GM20431 (cell line): ENCODE measurements around the gene DHX35.
"Not testable (repeated sequence)": the region's sequence is repeated elsewhere in the genome, so short reads cannot be mapped to it uniquely, and the experiment has no call there.

Experiments used
- in situ Hi-C: fragments of 300-500 bp; cut with MseI, MboI; formaldehyde crosslinking; loops from one replicate; pipeline ENCODE4 v1.15.0; 2020; ENCODE audit warnings: low sequenced_read_pairs; ENCODE audit not compliant: unreplicated experiment

DHX35 gene

DNA sequence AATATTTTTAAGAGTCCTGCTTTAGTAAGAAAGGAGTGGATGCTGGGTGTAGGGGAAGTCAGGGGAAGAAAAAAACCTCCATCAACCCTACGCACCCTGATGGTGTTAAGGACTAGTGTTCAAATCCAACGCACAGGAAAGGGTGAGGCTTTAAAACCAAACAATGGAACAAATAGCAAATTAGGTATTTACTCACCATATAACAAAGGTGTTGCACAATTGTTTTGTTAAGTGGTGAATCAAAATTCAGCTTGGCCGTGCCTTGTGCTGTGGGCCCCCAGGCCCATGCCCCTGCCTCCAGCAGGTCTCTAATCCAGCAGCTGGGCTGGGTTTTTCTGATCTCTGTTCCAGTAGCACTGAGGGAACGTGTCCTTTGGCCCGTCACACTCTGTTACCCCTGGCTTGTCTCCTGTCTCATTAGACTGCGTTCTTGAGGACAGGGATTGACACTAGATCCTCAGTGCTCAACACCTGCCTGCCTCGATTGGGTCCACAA is 24.1 kb upstream of the DHX35 start:
- in situ Hi-C loops: no loop called here

DNA sequence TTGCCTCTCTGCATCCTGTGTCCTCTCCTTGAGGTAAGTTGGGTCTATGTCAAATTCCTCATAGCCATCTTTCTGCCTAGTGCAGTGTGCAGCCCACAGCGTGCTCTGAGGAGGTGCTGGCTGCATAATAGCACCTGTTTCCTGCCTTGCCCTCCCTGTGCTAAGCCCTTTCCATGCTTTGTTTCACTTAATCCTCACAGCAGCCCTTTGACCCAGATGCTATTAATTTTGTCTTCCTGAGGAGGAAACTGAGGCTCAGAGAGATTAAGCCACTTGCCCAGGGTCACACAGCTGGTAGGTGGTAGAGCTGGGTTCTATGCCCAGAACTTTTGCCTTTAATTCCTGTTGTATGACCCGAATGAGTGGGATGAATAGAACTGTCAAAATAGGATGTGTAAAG is 22.5 kb upstream of the DHX35 start:
- in situ Hi-C loops: no loop called here

DNA sequence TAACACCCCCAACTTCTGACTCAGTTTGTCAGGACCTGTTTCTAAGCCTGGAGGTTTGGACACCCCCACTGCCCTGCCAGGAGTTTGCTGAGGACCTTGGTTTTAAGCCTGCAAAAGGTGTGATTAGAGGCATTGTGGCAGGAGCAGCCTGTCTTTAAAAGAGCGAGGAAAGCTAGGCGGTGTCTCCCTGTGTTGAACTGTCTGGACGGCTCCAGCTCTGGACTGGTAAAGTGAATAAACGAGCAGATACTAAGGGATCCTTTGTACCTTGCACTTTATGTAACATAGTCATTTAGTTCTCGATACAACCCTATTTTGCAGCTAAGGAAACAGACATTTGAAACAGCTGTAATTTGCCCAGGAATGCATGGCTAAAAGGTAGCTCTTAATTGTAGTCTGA is 21.5 kb upstream of the DHX35 start:
- in situ Hi-C loops: no loop called here

DNA sequence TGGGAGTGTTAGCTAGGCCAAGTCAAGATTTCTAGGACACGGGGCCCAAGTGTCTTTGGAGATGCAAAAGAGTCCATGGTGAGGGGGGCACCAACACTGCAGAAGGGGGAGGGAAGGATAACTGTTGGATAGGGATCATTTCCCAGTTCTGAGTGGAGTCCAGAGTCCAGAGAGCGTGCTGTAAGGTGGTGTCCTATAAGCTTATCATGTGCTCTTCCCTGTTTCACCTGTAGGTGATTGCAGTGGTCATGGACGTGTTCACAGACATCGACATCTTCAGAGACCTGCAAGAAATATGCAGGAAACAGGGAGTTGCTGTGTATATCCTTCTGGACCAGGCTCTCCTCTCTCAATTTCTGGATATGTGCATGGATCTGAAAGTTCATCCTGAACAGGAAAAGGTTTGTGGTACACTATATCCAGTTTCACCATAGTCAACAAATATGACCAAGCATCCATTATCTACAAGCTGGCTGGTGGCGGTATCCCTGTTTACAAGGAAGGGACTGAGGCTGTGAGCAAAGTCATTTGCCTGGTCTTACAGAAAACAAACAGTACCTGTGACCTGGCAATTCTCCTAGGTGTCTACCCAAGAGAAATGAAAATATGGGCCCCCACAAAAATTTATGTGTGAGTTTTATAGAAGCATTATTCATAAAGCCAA is 20.3 kb upstream of the DHX35 start:
- in situ Hi-C loops: no loop called here

DNA sequence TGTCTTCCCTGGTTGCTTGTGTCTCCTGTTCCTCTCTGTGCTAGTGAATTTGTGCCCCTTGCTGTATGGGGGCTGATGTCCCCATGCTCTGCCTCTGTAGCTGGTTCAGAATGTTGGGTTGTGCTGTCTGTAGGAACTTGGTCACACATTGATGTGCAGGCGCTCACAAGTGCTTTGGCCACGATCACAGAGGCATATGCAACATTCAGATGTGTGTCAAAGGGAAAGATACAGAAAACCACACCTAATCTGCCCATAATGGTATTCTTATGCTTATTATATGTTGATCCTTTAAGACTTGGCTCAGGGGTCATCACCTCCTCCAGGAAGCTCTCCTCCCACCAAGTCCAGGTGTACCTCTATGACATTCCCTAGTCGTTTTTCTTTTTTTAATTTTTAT is 17.1 kb upstream of the DHX35 start:
- in situ Hi-C loops: no loop called here

DNA sequence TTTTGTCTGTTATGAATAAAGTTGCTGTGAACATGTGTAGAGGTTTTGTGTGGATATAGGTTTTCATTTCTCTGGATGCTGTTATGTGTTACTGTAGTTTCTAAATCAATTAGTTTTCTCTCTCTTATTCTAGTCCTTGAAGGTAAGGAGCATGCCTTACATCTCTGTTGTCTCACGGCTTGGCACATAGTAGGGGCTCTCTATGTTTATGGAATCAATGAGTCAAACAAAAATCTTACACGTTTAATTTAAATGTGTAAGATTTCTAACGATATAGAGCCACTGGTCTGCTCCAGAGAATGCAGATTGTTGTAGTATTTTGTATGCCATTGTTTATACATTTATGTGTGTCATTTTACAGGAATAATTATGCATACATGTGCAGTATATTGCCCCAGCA is 15.3 kb upstream of the DHX35 start:
- in situ Hi-C loops: no loop called here

DNA sequence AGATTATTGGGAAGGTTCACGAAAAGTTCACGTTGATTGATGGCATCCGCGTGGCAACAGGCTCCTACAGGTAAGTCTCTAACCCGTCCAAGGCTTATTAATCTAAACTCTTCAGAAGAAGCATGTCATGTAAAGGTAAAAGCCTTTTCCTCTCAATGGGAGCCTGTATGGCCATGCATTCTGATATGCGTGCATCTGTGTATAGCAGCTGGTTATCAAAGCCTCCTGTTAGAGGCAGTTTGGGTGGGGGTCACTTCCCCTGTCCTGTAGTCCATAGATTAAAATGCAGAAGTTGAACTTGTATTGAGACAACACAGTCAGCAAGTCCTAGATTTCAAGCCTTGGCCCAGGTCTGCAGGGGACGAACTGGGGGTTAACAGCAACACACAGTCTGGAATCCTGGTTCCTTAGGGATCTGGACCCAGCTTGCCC is 14.2 kb upstream of the DHX35 start:
- in situ Hi-C loops: no loop called here

DNA sequence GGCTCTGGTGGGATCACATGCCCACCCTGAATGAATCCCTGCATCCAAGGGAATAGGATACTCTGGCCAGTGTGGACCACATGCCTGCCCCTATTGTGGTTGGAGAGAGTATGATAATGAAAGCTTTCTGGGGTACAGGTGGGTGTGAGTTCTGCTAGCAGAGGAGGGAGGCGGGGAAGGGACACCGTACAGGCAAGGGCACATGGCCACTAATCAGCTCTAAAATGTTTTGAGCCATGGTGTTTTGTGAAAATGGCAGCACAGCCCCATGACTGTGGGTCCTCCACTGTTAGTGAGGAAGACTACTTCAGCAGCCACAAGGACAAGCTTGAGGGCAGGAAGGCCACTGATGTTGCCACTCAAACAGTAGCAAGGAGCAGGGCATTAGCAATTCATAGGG is 11.9 kb upstream of the DHX35 start:
- in situ Hi-C loops: no loop called here

DNA sequence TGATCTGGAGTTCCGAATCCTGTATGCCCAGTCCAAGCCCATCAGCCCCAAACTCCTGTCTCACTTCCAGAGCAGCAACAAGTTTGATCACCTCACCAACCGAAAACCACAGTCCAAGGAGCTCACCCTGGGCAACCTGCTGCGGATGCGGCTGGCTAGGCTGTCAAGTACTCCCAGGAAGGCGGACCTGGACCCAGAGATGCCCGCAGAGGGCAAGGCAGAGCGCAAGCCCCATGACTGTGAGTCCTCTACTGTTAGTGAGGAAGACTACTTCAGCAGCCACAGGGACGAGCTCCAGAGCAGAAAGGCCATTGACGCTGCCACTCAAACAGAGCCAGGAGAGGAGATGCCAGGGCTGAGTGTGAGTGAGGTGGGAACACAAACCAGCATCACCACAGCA is 10.5 kb upstream of the DHX35 start:
- in situ Hi-C loops: no loop called here

DNA sequence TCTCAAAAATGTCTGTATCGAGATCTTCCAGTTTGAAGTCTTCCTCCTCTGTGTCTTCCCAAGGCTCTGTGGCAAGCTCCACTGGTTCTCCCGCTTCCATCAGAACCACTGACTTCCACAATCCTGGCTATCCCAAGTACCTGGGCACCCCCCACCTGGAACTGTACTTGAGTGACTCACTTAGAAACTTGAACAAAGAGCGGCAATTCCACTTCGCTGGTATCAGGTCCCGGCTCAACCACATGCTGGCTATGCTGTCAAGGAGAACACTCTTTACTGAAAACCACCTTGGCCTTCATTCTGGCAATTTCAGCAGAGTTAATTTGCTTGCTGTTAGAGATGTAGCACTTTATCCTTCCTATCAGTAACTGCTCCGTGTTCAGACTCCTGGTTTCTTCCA is 10.0 kb upstream of the DHX35 start:
- in situ Hi-C loops: no loop called here

DNA sequence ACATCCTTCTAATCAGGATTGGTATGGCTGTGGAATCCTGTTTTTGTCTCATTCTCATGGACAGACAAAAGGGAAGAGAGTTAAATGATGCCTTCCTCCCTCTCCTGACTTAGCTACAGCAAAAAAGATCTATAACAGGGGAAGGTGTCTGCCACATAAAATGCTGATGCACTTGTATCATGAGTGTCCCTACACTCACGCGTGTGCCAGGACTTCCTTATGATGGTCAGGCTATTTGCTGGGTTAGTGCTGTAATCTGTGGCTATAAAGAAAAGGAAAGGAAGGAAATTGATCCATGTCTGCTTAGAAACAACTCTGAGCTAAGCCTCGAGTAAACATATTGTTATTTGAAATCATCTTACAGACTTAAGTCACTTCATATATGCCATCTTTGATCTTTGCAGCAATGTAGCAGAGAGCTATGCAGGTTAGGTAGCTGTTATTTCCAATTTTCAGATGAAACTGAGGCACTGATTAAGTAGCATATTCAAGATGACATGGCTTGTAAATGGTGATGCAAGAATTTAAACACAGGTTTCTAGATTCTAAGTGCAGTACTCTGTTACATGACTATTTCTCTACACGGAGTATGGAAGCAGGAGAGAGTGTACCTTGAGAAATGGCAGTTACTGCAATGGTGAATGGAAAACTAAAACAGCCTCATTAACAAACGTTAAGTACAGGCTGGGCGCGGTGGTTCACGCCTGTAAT is 8.4 kb upstream of the DHX35 start:
- in situ Hi-C loops: no loop called here

DNA sequence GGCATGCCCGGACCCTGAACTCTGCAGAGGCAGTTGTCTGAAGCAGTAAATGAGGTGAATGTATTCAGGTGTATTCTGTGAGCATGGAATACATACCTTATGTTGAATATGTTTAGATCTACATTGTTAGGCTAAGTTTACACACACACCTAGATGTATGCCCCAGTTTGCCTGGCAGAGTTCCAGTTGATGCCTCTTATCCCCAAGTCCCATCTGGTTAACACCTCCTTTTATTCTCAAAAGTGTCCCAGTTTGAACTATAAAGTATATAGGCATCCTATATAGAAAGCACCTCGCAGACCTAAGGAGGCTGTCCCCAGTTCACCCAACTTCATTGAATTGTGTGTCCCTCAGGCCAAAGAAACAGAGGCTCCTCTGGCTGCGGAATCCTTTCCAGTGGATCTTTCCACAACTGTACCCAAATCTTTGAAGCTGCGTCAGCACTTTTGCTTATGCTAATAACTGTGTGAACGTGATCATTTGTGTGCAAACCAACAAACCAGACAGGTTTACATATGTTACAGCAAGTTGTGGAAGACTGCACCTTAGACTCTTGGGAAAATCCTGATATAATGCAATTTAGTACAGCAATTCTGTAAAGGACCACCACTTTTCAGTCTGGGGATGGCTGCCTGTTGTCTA is 4.8 kb upstream of the DHX35 start:
- in situ Hi-C loops: no loop called here

DNA sequence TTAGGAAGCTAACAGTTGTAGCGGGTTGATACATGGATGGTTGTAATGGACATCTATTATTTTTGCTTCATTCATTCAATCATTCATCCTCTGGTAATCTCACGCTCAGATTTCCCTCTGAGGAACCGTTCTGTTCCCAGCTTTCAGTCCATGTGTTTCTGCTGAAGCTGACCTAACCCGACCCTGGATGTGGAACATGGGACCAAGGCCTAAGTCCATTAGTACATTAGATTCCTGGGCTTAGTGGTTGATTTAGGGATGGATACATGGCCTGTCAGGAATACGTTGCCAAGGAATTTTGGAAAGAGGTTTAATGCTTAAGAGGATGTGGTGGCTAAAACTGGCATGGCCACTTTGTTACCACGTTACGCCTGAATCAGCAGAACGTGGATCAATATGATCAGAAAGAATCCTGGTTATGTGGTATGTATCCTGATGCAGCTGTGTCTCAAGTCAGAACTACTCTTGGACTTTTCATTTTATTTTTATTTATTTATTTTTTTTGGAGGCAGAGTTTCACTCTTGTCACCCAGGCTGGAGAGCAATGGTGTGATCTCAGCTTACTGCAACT is 4.1 kb upstream of the DHX35 start:
- in situ Hi-C loops: no loop called here

DNA sequence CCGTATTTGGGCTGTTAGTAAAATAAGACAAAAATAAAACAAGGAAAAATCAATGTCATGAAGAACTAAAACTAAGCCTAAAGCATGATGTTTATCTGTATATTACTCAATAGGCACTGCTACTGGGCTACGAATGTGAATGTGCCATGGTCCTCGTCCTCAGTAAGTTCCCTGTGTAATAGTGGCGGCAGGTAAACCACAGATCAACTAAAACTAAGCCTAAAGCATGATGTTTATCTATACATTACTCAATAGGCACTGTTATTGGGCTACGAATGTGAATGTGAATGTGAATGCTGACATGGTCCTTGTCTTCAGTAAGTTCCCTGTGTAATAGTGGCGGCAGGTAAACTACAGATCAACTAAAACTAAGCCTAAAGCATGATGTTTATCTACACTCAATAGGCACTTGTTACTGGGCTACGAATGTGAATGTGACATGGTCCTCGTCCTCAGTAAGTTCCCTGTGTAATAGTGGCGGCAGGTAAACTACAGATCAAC is 1.9 kb upstream of the DHX35 start:
- in situ Hi-C loops: not testable (repeated sequence)

DNA sequence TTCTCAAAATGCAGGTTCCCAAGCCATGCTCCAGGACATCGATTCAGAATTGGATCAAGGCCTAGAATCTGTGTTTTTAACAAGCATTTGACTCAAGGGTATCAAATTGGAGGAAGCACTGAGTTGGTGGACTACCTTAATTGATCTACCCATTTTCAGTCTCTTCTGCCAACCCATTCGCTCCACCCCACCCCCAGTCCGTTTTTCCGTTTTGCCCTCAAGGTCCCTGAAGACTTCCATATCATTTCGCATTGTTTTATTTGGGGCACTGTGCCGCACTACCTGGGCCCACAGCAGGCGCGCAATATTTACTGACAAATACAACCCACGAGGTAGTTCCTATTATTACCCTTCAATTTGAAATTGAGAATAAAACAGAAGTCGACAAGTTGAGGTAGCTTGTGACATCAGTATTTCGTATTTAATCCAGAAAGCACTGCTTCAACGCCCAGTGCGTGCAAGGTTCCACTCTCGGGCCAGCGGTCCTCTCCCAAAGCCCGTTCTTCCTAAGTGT is 557 bp upstream of the DHX35 start:
- in situ Hi-C loops: no loop called here

DNA sequence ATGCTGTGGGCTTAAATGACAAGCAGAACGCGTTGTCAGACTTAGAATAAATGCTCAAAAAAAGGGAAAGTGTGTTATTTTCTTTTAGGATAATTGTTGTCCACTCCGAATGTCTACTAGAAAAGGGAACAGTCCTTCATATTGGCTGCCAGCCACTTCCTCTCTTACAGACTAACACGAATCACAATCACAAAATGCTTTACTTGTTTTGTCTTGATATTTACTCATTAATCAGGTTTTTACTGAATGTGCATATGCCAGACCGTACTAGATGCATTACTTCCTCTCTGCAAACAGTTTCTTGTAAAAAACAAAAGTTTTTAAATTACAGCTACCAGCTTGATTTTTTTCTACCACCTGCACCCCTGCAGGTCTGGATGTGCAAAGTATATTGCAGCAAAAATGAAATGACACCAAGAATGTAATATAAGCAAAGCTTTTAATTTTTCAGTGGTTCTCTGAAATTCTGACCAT is 821 bp downstream of the DHX35 start:
- in situ Hi-C loops: no loop called here

DNA sequence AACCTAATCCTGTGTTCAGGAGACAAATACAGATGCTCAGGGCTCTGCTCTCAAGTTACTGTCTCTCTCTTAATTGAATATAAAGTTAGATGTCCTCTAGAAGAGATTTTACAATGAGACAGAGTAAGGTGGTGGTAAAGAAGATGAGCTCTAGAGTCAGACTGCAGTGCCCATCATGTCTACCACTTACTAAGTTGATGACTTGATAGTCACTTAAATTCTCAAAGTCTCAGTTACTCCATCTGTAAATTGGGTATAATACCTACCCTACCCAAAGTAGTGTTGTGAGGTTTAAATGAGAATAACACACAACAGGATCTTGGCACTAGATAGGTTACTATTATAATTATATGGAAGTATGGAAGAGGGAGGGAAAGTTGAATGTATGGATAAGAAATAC is 1.6 kb downstream of the DHX35 start:
- in situ Hi-C loops: no loop called here

DNA sequence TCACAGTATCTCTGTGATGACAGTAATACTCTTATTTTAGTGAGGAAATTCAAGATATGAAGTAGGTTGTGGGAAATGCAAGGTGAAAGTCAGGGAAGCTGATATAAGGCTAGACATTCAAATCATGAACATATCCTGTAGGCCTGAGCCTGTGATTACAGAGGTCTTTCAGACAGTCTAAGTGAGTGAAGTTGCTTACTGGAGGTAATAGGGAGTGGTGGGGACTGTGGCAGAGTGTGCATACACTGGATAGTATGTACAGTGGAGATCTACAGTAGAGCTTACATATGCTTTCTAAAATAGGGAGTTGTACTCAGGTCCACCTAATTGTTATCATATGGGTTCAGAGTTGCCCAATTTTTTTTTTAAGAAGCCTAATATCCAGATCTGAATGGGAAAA is 3.1 kb downstream of the DHX35 start:
- in situ Hi-C loops: no loop called here

DNA sequence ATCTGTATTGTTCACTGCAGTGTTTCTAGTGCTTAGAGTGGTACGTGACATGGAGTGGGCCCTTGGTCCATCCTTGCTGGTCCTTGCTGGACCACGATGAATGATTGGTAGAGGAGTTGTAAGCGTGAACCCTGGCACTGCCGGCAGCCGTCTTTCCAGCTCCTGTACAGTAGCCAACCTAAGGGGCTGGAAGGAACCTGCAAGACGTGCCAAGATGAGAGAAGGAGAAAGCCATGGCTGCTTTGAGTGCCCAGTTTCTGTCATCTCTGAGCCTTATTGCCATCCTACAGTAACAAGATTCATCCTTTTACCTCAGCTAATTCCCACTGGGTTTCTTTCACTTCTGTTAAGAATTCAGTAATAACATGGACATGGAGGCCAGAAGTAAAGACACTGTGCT is 5.9 kb downstream of the DHX35 start:
- in situ Hi-C loops: no loop called here

DNA sequence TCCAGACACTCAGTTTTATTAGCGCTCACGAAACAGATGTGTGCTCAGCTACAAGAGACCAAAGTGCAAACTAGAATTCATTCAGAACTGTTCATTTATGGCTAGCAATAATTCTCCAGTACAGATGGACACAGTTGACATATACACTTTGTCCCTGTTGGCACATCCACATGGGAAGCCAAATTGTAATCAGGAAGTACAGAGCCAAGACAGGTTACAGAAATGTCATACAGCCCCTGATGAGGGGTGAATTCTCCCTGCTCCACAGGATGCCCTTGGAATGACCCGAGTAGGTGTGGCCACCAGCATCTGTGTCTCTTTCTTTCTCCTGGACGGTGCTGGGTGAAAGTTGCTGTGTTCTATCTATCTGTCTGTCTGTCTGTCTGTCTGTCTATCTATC is 7.6 kb downstream of the DHX35 start:
- in situ Hi-C loops: no loop called here

DNA sequence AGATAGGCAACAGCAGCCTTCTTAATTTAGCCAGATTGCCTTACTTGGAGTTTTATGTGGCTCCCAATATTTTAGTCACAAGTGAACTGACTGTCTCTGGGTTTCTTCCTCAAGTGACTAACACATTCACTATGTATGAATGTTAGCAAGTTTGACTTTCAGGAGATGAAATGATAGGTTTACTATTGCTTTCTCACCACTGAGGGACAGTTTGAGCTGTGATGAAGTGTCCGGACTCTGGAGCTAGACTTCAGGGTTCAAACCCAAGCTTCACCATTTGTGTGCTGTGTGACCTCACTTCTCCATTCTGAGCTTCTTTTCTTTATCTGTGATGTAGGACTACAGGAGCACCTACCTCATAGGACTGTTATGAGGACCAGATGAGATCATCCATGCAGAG is 8.2 kb downstream of the DHX35 start:
- in situ Hi-C loops: no loop called here
